GM18870 (cell line): Measurements from ENCODE around the gene IDUA.

Source experiments
- ATAC-seq: cut with Tn5 transposase; IDR thresholded peaks from one replicate; pipeline ENCODE4 v1.9.1; 2021; ENCODE audit warnings: moderate library complexity; ENCODE audit not compliant: unreplicated experiment

The IDUA gene

GRCh38 chr4:1027915-1028238 is 41.0 kb downstream of the IDUA start:
- no peak for ATAC-seq

GRCh38 chr4:1028574-1029220 is 41.9 kb downstream of the IDUA start:
- no peak for ATAC-seq

- ATAC-seq, result no peak
Observed at GRCh38 chr4:1029529-1029928, 42.7 kb downstream of the IDUA start.

GRCh38 chr4:1030031-1030430 is 43.2 kb downstream of the IDUA start:
- ATAC-seq, result no peak

- ATAC-seq, result no peak
Observed at GRCh38 chr4:1030559-1030958, 43.7 kb downstream of the IDUA start.

GRCh38 chr4:1031346-1031745 is 44.5 kb downstream of the IDUA start:
- ATAC-seq, result no peak

GRCh38 chr4:1031956-1032795 is 45.3 kb downstream of the IDUA start:
- no peak for ATAC-seq

- no peak for ATAC-seq
Observed at GRCh38 chr4:1032861-1033260, 46.0 kb downstream of the IDUA start.

- no peak for ATAC-seq
Observed at GRCh38 chr4:1033840-1034551, 47.2 kb downstream of the IDUA start.

- ATAC-seq, result no peak
Observed at GRCh38 chr4:1035510-1035909, 48.7 kb downstream of the IDUA start.

- ATAC-seq, result no peak
Observed at GRCh38 chr4:1036095-1036494, 49.3 kb downstream of the IDUA start.

GRCh38 chr4:1036976-1037810 is 50.3 kb downstream of the IDUA start:
- no peak for ATAC-seq

GRCh38 chr4:1038948-1039492 is 52.2 kb downstream of the IDUA start:
- ATAC-seq, result no peak

- ATAC-seq, result no peak
Observed at GRCh38 chr4:1039493-1040343, 52.9 kb downstream of the IDUA start.

GRCh38 chr4:1040344-1041146 is 53.7 kb downstream of the IDUA start:
- no peak for ATAC-seq

GRCh38 chr4:1041147-1041935 is 54.5 kb downstream of the IDUA start:
- ATAC-seq, result no peak

GRCh38 chr4:1041936-1042330 is 55.1 kb downstream of the IDUA start:
- ATAC-seq, result no peak

- no peak for ATAC-seq
Observed at GRCh38 chr4:1042352-1043055, 55.7 kb downstream of the IDUA start.
